ENCODE measurements around the gene MOB3C. TPM values are rescaled to one million over a fixed set of nuclear protein-coding genes. Genes with fewer than 3 reads are reported as not detected.

The MOB3C gene
- total and polyA plus RNA-seq, 10 of the 15 experiments (the other 5 are each of a cell fraction or from before 2014, with no cell fraction given): 1.0 to 16.0 (median 9.4) TPM

- TF ChIP-seq SREBF2 (IDR thresholded peaks at IDR 0.05; ENCODE audit: low read length): no peak
- no peak for TF ChIP-seq PML (IDR thresholded peaks at IDR 0.05; ENCODE audit: low read length)
- TF ChIP-seq ASH2L (IDR thresholded peaks at IDR 0.05; ENCODE audit: borderline replicate concordance, low read depth): no peak
- TF ChIP-seq E2F4 (IDR thresholded peaks at IDR 0.05; ENCODE audit: low read depth, low read length): no peak
- no peak for TF ChIP-seq SKIL (IDR thresholded peaks at IDR 0.05; ENCODE audit: low read depth, poor library complexity, severe bottlenecking)
- no peak for TF ChIP-seq NR2C1 (IDR thresholded peaks at IDR 0.05)
- no peak for TF ChIP-seq EZH2 (IDR thresholded peaks at IDR 0.05; ENCODE audit: borderline replicate concordance, control insufficient read depth, low read depth, low read length)
- no peak for TF ChIP-seq BCL3 (IDR thresholded peaks at IDR 0.05; ENCODE audit: borderline replicate concordance, insufficient read depth, low read depth, low read length, poor library complexity, severe bottlenecking)
- no peak for TF ChIP-seq ZNF207 (IDR thresholded peaks at IDR 0.05; ENCODE audit: borderline replicate concordance)
- no peak for TF ChIP-seq IKZF1 (conservative IDR thresholded peaks at IDR 0.05)
- no peak for TF ChIP-seq BRCA1 (IDR thresholded peaks at IDR 0.05; ENCODE audit: low read depth, low read length)
- TF ChIP-seq SMAD5 (IDR thresholded peaks at IDR 0.05; ENCODE audit: low read depth): no peak
- TF ChIP-seq POU2F2 (IDR thresholded peaks at IDR 0.05; ENCODE audit: borderline replicate concordance, low read depth, low read length): no peak
- TF ChIP-seq ZNF384 (IDR thresholded peaks at IDR 0.05; ENCODE audit: borderline replicate concordance, low read depth, low read length): no peak
- TF ChIP-seq RFX5 (IDR thresholded peaks at IDR 0.05; ENCODE audit: low read depth, low read length): no peak
- TF ChIP-seq PAX5 (IDR thresholded peaks at IDR 0.05; ENCODE audit: borderline replicate concordance, low read depth, low read length): no peak
Observed at GRCh38 chr1:46558966-46559365, 57.6 kb downstream of the MOB3C start (continued).
